HCT116 (cell line): ENCODE results near the gene PSME2. TPM values are rescaled to one million over a fixed set of nuclear protein-coding genes. Genes with fewer than 3 reads are reported as not detected.

ENCODE experiments used
- ATAC-seq: fragments of 200-7000 bp; cut with Tn5 transposase; 2 replicates; pipeline ENCODE4 v1.9.1; 2020; ENCODE audit warnings: mild to moderate bottlenecking, moderate library complexity
- BruUV-seq: library from RNA; stranded (reverse); fragments of 400-500 nt; replicated peaks from 2 replicates; lab custom pipeline; 2021; lab: Mats Ljungman, UMichigan
- CTCF ChIA-PET: fragments of 300-600 bp; sonication (Branson Sonifier 250); formaldehyde crosslinking; loops from one replicate; lab custom pipeline; 2021; ENCODE audit warnings: antibody characterized with exemption; lab: Charles Lee
- POLR2A ChIA-PET: fragments of 300-600, 350-600 bp; sonication (Branson Sonifier 250); formaldehyde crosslinking; loops from one replicate; lab custom pipeline; 2021; ENCODE audit warnings: antibody characterized with exemption; lab: Charles Lee
- RAD21 ChIA-PET, 2 experiments: fragments of 300-600 bp; sonication (Branson Sonifier 250); formaldehyde crosslinking; loops; one replicate each; lab custom pipeline; 2023; ENCODE audit warnings: low total read pairs in 2 of 2; ENCODE audit not compliant: uncharacterized antibody in 2 of 2, unreplicated experiment in 2 of 2, low non-redundant PET in 1 of 2; lab: Charles Lee
- DNase-seq: peaks from one replicate; pipeline ENCODE4 v3.0.0-alpha.2; 2010; ENCODE audit warnings: low read depth, low spot score
- H2AFZ ChIP-seq: fragments of 200-600 bp; shearing (Covaris generic), sonication (generic); 2 replicates; pipeline ENCODE4 v1.6.1; 2017; ENCODE audit warnings: low read depth, mixed run types, mixed read lengths, antibody characterized with exemption, low read length; ENCODE audit not compliant: poor library complexity, severe bottlenecking
- H3K27ac ChIP-seq: 2 replicates; pipeline ENCODE4 v1.5.1; 2012; ENCODE audit warnings: low read depth, low read length
- H3K27me3 ChIP-seq: fragments of 200-600 bp; sonication (generic); 2 replicates; pipeline ENCODE4 v1.6.1; 2016; ENCODE audit warnings: mixed run types, low read length, mixed read lengths; ENCODE audit not compliant: insufficient read depth
- H3K36me3 ChIP-seq, 2 experiments: fragments of 200-500 bp in 1 of 2; fragments of 200-600 bp in 1 of 2; sonication (Bioruptor generic) in 1 of 2; sonication (generic) in 1 of 2; 2 replicates each; pipeline versions ENCODE4 v1.5.1 to v1.6.1; 2014 to 2016; ENCODE audit warnings: low read length in 2 of 2, inconsistent platforms in 1 of 2, mixed read lengths in 1 of 2, mixed run types in 1 of 2; ENCODE audit not compliant: insufficient read depth in 2 of 2, control insufficient read depth in 1 of 2
- H3K4me1 ChIP-seq, 2 experiments: fragments of 200-600 bp in 1 of 2; sonication (generic) in 1 of 2; 2 replicates each; pipeline versions ENCODE4 v1.5.1 to v1.6.1; 2012 to 2017; ENCODE audit warnings: low read length in 2 of 2, inconsistent platforms in 1 of 2, mild to moderate bottlenecking in 1 of 2, mixed read lengths in 1 of 2, mixed run types in 1 of 2, moderate library complexity in 1 of 2; ENCODE audit not compliant: insufficient read depth in 2 of 2, control insufficient read depth in 1 of 2
- H3K4me2 ChIP-seq: fragments of 200-600 bp; sonication (generic); 2 replicates; pipeline ENCODE4 v1.6.1; 2017; ENCODE audit warnings: mixed run types, low read length, mixed read lengths
- H3K4me3 ChIP-seq, 2 experiments: fragments of 200-600 bp in 1 of 2; sonication (generic) in 1 of 2; replicated peaks in 1 of 2; 2 replicates each; pipeline ENCODE4 v1.5.1; 2011 to 2016; ENCODE audit warnings: low read length in 2 of 2, control low read depth in 1 of 2, low read depth in 1 of 2, mild to moderate bottlenecking in 1 of 2, mixed read lengths in 1 of 2, mixed run types in 1 of 2
- H3K79me2 ChIP-seq: fragments of 200-600 bp; sonication (generic); 2 replicates; pipeline ENCODE4 v1.6.1; 2017; ENCODE audit warnings: mild to moderate bottlenecking, mixed run types, low read length, moderate library complexity, mixed read lengths; ENCODE audit not compliant: insufficient read depth
- H3K9ac ChIP-seq: fragments of 200-600 bp; sonication (generic); 2 replicates; pipeline ENCODE4 v1.6.1; 2016; ENCODE audit warnings: low read length, mixed read lengths
- H3K9me2 ChIP-seq: fragments of 200-600 bp; sonication (generic), shearing (Covaris generic); 2 replicates; pipeline ENCODE4 v1.6.1; 2017; ENCODE audit warnings: mixed run types, mild to moderate bottlenecking, moderate library complexity; ENCODE audit not compliant: insufficient read depth
- H3K9me3 ChIP-seq, 2 experiments: fragments of 200-500 bp in 1 of 2; fragments of 200-600 bp in 1 of 2; sonication (Bioruptor generic) in 1 of 2; sonication (generic) in 1 of 2; 2 replicates each; pipeline ENCODE4 v1.6.1; 2014 to 2017; ENCODE audit warnings: low read length in 2 of 2, mixed read lengths in 2 of 2, inconsistent platforms in 1 of 2, low read depth in 1 of 2, mild to moderate bottlenecking in 1 of 2, mixed run types in 1 of 2, moderate library complexity in 1 of 2; ENCODE audit not compliant: control insufficient read depth in 1 of 2, insufficient read depth in 1 of 2
- H4K20me1 ChIP-seq: fragments of 200-600 bp; sonication (generic), shearing (Covaris generic); 2 replicates; pipeline ENCODE4 v1.6.1; 2017; ENCODE audit warnings: mixed run types, mild to moderate bottlenecking, moderate library complexity; ENCODE audit not compliant: insufficient read depth
- ATF3 ChIP-seq: IDR thresholded peaks from 2 replicates; pipeline ENCODE4 v1.6.1; 2012
- CBX3 ChIP-seq: IDR thresholded peaks from 2 replicates; pipeline ENCODE4 v1.6.1; 2012; ENCODE audit warnings: low read depth
- CEBPB ChIP-seq: IDR thresholded peaks from 2 replicates; pipeline ENCODE4 v1.6.1; 2012; ENCODE audit warnings: low read depth
- EGR1 ChIP-seq: IDR thresholded peaks from 2 replicates; pipeline ENCODE4 v1.6.1; 2012; ENCODE audit warnings: low read depth
- ELF1 ChIP-seq: IDR thresholded peaks from 2 replicates; pipeline ENCODE4 v1.6.1; 2012; ENCODE audit warnings: low read depth, borderline replicate concordance
- EZH2 ChIP-seq: fragments of 200-600 bp; sonication (generic); IDR thresholded peaks from 2 replicates; pipeline ENCODE4 v1.6.1; 2017; ENCODE audit warnings: antibody characterized with exemption, mixed run types
- EZH2phosphoT487 ChIP-seq: fragments of 200-600 bp; IDR thresholded peaks from 2 replicates; pipeline ENCODE4 v1.6.1; 2018; ENCODE audit warnings: antibody characterized with exemption, borderline replicate concordance
- JUND ChIP-seq: IDR thresholded peaks from 2 replicates; pipeline ENCODE4 v1.6.1; 2012
- MAX ChIP-seq: IDR thresholded peaks from 2 replicates; pipeline ENCODE4 v1.6.1; 2012
- POLR2A ChIP-seq: IDR thresholded peaks from 2 replicates; pipeline ENCODE4 v1.7.0; 2011; ENCODE audit warnings: borderline replicate concordance; ENCODE audit not compliant: insufficient read depth, insufficient read length; ENCODE audit errors: extremely low read depth
- RAD21 ChIP-seq: IDR thresholded peaks from 2 replicates; pipeline ENCODE4 v1.6.1; 2012; ENCODE audit warnings: low read depth, mild to moderate bottlenecking
- REST ChIP-seq: IDR thresholded peaks from 2 replicates; pipeline ENCODE4 v1.6.1; 2012; ENCODE audit warnings: low read depth
- SIN3A ChIP-seq: IDR thresholded peaks from 2 replicates; pipeline ENCODE4 v1.6.1; 2012; ENCODE audit warnings: low read depth
- SP1 ChIP-seq: IDR thresholded peaks from 2 replicates; pipeline ENCODE4 v1.6.1; 2012; ENCODE audit warnings: low read depth
- SRF ChIP-seq: IDR thresholded peaks from 2 replicates; pipeline ENCODE4 v1.6.1; 2012; ENCODE audit warnings: low read depth
- TCF7L2 ChIP-seq: IDR thresholded peaks from 2 replicates; pipeline ENCODE4 v1.7.0; 2011; ENCODE audit warnings: borderline replicate concordance, inconsistent platforms; ENCODE audit not compliant: insufficient read depth, insufficient read length; ENCODE audit errors: extremely low read depth
- ZBTB33 ChIP-seq: IDR thresholded peaks from 2 replicates; pipeline ENCODE4 v1.6.1; 2011; ENCODE audit warnings: mild to moderate bottlenecking, low read length, moderate library complexity; ENCODE audit not compliant: insufficient replicate concordance; ENCODE audit errors: extremely low read depth
- ZFX ChIP-seq: fragments of 450-650 bp; IDR thresholded peaks from 2 replicates; pipeline ENCODE4 v1.6.1; 2017
- ZNF274 ChIP-seq: fragments of 200-500 bp; sonication (Bioruptor generic); IDR thresholded peaks from 2 replicates; pipeline ENCODE4 v1.6.1; 2014; ENCODE audit warnings: mild to moderate bottlenecking, low read depth, low read length, inconsistent platforms
- intact Hi-C: fragments of 100-400 bp; cut with micrococcal nuclease; formaldehyde crosslinking; loops from 2 replicates; pipeline ENCODE4 v1.10.0; 2022
- total RNA-seq: library from RNA; stranded (reverse); gene quantifications from one replicate; pipeline ENCODE4 v1.2.1, GENCODE V29; 2021; ENCODE audit not compliant: unreplicated experiment
- TF ChIP-seq, protein P1 (sequence below), 3 experiments: fragments of 200-600 bp in 1 of 3; sonication (generic) in 1 of 3; IDR thresholded peaks in 2 of 3; conservative IDR thresholded peaks in 1 of 3; 2 replicates each; pipeline ENCODE4 v1.5.1; 2012 to 2017; ENCODE audit warnings: low read depth in 2 of 3, low read length in 2 of 3, antibody characterized with exemption in 1 of 3, borderline replicate concordance in 1 of 3, control low read depth in 1 of 3, mild to moderate bottlenecking in 1 of 3, mixed read lengths in 1 of 3, mixed run types in 1 of 3, moderate library complexity in 1 of 3; ENCODE audit not compliant: insufficient read depth in 1 of 3

The PSME2 gene
- total RNA-seq, 1 experiment from 2014 or later, result 160 TPM

DNA sequence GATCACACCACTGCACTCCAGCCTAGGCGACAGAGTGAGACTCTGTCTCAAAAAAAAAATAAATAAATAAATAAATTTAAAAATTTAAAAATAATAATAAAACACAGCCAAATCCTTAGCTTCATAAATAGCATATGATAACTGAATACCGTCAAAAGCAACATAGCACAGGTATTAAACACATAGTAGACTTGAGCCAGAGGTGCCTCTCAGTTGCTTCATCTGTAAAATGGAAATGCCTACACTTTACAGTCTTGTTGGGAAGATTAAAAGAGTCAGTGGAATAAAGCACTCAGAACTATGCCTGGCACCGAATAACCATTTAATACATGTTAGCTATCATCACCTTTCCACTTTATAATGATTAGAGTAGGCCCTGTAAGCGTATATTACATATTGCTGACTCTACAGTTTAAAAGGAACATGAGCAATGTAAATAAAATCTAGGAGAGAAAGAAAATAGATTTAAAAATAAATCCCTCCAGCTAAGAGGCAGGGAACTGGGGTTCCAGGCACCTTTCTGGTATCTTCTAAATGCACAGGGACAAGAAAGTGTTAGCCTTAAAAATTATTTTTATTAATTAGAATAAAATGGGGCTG, 39.6 kb downstream of the PSME2 start:
- no peaks in the 10 kb centered on the region for H3K79me2 ChIP-seq
- no peaks in the 10 kb centered on the region for H3K36me3 ChIP-seq
- no peak for TF ChIP-seq SP1
- TF ChIP-seq, protein P1, sequence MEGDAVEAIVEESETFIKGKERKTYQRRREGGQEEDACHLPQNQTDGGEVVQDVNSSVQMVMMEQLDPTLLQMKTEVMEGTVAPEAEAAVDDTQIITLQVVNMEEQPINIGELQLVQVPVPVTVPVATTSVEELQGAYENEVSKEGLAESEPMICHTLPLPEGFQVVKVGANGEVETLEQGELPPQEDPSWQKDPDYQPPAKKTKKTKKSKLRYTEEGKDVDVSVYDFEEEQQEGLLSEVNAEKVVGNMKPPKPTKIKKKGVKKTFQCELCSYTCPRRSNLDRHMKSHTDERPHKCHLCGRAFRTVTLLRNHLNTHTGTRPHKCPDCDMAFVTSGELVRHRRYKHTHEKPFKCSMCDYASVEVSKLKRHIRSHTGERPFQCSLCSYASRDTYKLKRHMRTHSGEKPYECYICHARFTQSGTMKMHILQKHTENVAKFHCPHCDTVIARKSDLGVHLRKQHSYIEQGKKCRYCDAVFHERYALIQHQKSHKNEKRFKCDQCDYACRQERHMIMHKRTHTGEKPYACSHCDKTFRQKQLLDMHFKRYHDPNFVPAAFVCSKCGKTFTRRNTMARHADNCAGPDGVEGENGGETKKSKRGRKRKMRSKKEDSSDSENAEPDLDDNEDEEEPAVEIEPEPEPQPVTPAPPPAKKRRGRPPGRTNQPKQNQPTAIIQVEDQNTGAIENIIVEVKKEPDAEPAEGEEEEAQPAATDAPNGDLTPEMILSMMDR (IDR thresholded peaks at IDR 0.05 in 2 of 3, conservative IDR thresholded peaks at IDR 0.05 in 1 of 3; ENCODE audit: borderline replicate concordance in 1 of 3, insufficient read depth in 1 of 3, low read depth in 2 of 3, low read length in 2 of 3), result no peak
- TF ChIP-seq REST, result no peak
- TF ChIP-seq MAX, result no peak
- TF ChIP-seq CEBPB, result no peak
- TF ChIP-seq ZNF274, result no peak
- TF ChIP-seq ZBTB33, result no peak
- no peak for TF ChIP-seq ATF3
- TF ChIP-seq SRF, result no peak
- TF ChIP-seq TCF7L2, result no peak
- no peak for TF ChIP-seq ELF1
- TF ChIP-seq EZH2phosphoT487, result no peak
- TF ChIP-seq CBX3, result no peak
- TF ChIP-seq RAD21, result no peak
- no peak for TF ChIP-seq JUND
- no peak for TF ChIP-seq POLR2A
- no peak for TF ChIP-seq EGR1
- TF ChIP-seq EZH2, result no peak
- no peak for TF ChIP-seq ZFX
- no peak for TF ChIP-seq SIN3A
- H4K20me1 ChIP-seq, result no peaks in the 10 kb centered on the region
- ATAC-seq, result no peak
- no peak overlapping the region for H3K4me2 ChIP-seq
- ChIA-PET CTCF (interaction anchor here (0.5 to 5.5 kb wide), 3 partner anchors 14 to 63 kb away, joined by 3 to 116 read pairs (median 73); partner anchors contain the start of gene PCK2), RAD21 (interaction anchor here (1.0 to 1.5 kb wide), 2 partner anchors 9 to 49 kb away, joined by 3 to 4 read pairs; no protein-coding TSS in a partner anchor), POLR2A (interaction anchor here (1.0 to 3.6 kb wide), 4 partner anchors 9 to 49 kb away, joined by 3 to 20 read pairs (median 8); partner anchors contain the start of gene PCK2)
- H3K27me3 ChIP-seq, result no peaks in the 10 kb centered on the region
- no peak overlapping the region for H3K9ac ChIP-seq
- intact Hi-C loops, result no loop called here
- H3K27ac ChIP-seq, result no peak overlapping the region
- H3K9me2 ChIP-seq, result no peaks in the 10 kb centered on the region
- DNase-seq, result no peak
- no peak overlapping the region for H3K4me3 ChIP-seq
- H3K9me3 ChIP-seq, result peaks cover 0 to 5% of the 10 kb centered on the region in 2 experiments; a peak in 1 of 4 replicates
- peaks cover 2 to 9% of the 10 kb centered on the region in 2 experiments; a peak in 3 of 4 replicates for H3K4me1 ChIP-seq
- BruUV-seq, result no TSS peak
- no peak overlapping the region for H2AFZ ChIP-seq
